GM19467 (cell line): ENCODE measurements around the gene RAPGEF3.

Experiments used
- ATAC-seq: cut with Tn5 transposase; IDR thresholded peaks from one replicate; pipeline ENCODE4 v1.9.1; 2021; ENCODE audit warnings: mild to moderate bottlenecking, moderate library complexity; ENCODE audit not compliant: unreplicated experiment

Gene RAPGEF3

DNA sequence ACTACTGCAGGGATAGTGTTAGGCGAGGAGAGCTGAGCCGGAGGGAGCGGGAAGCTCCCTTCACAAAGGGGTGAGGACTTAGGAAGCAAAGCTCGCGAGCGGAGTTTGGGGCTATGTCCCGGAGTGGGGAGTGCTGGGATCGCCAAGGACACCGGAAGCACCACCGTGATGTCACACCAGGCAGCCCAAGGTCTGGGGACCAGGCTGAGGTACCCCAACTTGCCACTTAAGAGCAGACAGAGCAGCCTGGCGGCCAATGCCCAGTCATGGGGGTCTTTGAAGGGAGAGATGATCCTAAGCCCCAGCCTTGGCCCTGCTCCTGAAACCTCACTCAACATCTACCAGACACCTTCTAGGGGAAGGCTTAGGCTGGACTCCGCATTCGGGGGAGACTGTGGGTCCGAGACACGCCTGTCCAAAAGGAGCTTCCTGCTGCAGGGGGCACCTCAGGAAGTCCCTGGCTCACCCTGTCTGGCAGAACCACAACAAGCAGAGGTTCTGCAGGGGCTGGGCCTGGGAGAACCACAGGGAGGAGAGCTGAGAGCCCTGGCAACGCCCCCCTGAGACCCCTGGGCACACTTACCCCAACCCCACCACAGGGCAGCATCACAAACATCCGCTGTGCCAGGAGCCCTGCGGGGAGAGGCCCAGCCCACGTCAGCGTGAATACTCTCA is 32.1 kb upstream of the RAPGEF3 start:
- ATAC-seq = no peak

DNA sequence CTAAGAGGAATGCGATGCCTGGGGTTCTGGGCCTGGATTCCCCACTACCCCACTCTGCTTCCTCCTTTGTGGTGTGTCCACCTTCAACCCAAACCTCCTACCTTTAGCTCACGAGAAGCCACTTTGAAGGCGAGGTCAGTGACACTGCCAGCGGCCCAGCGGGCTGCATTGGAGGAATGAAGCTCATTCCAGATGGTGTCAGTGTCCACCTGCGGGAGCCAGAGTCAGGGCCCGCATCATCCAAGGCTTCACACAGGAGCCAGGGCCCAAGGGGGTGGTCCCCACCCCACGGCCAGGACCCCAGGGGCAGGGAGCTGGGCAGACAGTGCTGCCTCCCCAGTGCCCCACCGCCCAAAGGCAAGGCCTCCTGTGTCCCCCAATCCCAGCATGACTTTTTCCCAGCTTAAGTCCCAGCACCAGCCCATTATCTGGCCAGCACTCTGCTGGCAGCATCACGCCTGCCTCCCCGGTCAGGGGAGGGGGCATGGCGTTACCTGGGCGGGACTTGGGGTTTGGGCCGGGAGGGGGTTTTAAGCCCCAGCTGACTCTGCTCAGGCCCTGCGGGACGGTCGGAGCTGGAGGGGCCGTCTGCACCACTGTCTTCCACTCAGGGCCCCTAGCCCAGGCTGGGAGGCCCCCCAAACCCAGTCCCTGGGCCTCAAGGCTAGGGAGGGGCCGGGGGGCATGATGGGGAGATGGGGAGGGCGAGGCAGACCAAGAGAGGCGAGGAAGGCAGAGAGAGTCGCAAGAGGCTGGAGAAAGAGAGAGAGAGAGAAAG is 31.2 kb upstream of the RAPGEF3 start:
- ATAC-seq = no peak

GRCh38 chr12:47789141-47789540 is 30.5 kb upstream of the RAPGEF3 start:
- no peak for ATAC-seq

GRCh38 chr12:47787596-47788319 is 29.1 kb upstream of the RAPGEF3 start:
- ATAC-seq = no peak

- ATAC-seq = no peak
These were observed 28.1 kb upstream of the RAPGEF3 start for GRCh38 chr12:47786662-47787280.

- ATAC-seq = no peak
These were observed 27.4 kb upstream of the RAPGEF3 start for GRCh38 chr12:47785887-47786661.

DNA sequence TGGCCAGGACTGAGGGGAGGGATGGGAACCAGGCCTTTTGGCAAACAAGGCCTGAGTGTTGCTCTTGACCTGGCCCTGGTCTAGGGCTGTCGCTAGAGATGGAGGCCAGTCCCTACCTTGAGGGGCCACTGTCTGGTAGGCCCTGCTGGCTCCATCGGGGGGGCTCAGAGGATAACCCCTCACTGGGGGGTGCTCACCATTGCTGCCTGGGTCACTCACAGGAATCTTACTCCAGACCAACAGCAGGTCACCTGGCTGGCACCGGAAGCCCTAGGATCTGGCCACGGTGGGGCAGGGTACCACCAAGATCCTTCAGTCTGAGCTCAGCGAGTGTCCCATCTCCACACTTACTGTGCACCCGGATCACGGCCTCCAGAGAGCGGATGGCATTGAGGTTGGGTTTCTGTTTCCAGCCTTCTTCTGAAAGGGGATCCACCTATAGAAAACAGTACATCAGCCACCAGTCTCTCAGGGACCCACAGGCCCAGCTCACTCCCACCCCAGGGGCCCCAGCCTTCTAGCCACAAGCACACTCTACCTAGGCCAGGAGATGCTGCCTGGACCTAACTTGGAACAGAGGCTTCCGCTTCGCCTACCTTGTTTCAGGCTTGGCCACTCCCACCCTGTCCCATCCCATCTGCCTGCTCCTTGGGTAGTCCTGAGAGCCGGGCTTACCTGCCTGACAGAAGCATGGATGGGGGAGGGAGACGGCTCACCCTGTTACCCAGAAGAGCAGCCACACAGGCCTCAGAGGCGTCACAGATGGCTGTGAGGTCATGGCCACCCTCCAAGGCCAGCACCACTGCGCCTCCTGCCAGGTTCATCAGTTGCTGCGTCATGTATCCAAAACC is 26.6 kb upstream of the RAPGEF3 start:
- no peak for ATAC-seq

DNA sequence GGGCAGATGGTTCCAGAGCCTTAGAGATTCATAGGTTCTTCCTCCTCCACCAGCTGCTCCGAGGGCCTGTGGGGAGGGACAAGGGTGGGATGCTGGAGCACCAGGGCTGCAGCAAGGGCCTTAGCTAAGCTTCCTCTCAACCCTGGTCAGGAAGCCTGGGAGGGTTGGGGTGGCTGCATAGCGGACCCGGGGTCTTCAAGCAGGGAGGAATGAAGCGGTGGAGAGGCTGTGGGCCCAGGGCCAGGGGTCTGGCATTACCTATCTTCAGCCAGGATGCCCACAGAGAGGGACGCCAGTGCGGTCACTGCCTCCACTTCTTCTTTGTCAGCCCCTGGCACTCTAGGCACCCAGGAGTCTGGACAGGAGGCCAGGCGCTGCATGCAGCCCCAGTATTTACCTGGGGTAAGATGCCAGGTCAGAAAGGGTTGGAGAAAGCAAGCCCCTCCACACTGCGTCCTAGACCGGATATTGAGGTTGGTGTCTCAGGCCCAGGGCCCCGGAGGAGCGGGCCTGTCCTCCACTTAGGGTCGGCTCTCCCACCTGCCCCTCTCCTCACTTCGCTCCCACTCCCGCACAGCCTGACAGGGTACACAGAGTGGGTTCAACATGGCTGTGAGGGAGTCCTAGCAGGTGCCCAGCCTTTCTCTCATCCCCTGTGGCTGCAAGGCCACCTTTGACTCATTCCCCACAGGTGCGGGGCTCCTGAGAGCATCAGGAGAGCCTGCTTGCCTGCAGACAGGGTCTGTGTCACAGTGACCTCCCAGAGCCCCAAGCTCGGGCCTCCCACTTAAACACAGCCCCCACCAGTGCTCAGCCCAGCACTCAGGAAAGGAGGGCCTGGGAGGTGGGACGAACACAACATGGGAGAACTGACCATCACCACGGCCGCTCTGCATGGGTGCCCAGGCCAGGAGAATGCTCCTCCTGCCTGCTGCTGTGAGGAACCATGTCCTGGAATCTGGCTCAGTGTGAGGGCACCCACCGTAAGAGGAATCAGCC is 25.4 kb upstream of the RAPGEF3 start:
- ATAC-seq = no peak

DNA sequence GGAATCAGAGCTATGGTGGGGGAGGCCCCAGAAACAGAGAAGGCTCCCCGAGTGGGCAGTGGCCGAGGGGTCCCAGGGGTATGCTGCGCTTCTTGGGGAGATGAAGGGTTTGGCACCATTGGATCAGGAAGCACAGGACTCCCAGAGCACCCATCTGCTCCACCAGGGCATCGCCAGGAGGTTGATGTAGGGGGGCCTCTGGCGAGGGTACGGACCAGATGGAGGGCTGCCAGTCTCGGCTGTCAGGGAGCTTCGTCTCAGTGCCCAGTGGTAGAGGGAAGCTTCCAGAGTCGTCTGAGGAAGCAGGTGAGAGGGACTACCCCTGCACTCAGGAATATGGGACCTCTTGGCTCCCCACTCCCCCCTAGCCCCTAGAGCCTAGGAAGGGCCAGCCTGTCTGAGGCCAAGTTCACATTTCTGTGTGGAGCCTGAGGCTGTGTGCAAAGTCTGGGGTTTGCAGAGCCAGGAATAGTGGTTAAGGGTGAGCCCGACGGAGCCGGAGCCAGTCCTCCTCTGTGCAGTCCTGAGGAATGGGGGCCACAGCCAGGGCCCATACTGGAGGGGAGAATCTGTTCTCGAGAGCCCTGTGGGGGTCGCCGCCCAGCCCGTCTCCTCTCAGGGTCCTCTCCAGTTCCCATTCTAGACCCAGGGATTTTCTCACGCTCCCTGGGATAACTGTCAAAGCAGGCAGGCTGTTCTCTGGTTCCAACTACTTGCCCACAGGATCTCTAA is 24.5 kb upstream of the RAPGEF3 start:
- ATAC-seq = no peak

- no peak for ATAC-seq
These were observed 23.7 kb upstream of the RAPGEF3 start for GRCh38 chr12:47782372-47782770.

GRCh38 chr12:47781479-47782371 is 23.0 kb upstream of the RAPGEF3 start:
- ATAC-seq = no peak

- ATAC-seq = no peak
These were observed 21.3 kb upstream of the RAPGEF3 start for GRCh38 chr12:47779943-47780504.

DNA sequence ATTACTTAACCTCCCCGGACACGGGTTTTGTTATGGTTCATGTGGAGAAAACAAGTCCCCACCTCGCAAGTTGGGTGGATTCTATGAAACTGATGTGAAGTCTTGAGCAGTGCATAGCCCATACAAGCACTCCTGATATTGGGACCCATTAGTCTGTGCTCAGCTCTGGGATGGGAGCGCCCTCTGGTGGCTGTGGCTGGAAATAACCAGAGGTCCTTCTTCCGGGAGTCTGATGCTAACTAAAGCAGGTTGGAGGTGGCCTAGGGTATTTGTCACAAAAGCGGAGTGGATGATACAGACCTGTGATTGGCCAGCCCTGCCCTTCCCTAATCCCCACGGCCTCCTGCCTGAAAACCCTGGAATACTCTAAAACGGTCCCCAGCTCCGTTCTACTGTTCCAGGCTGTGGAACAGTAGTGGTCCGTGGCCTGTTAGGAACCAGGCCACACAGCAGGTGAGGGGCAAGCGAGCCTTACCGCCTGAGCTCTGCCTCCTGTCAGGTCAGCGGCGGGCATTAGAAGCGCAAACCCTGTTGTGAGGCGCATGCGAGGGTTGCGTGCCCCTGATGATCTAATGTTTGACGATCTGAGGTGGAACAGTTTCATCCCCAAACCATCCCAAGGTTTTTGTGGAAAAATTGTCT is 20.7 kb upstream of the RAPGEF3 start:
- peak; percentile 78 for ATAC-seq

- ATAC-seq = no peak
These were observed 20.2 kb upstream of the RAPGEF3 start for GRCh38 chr12:47778881-47779280.

GRCh38 chr12:47777741-47778558 is 19.3 kb upstream of the RAPGEF3 start:
- no peak for ATAC-seq
